Measurements from ENCODE around the gene HIF3A. TPM values are rescaled to one million over a fixed set of nuclear protein-coding genes. Genes with fewer than 3 reads are reported as not detected.

HIF3A gene
- total RNA-seq, 2 donors from 2014 or later, result 50.0 to 79.8 TPM

- peak; percentile 81 for DNase-seq (ENCODE audit: low spot score)
- intact Hi-C loops (cut with DNase I), result loop anchor here (5.0 kb wide), 2 partner anchors 101 to 109 kb away; no protein-coding TSS in a partner anchor
Observed at GRCh38 chr19:46391296-46392251, 94.7 kb downstream of the HIF3A start.

- peak; percentile 80 for DNase-seq (ENCODE audit: low spot score)
- intact Hi-C loops (cut with DNase I), result loop anchor here (5.0 kb wide), 2 partner anchors 100 to 110 kb away; no protein-coding TSS in a partner anchor
Observed at GRCh38 chr19:46392252-46392801, 95.5 kb downstream of the HIF3A start.

GRCh38 chr19:46392837-46393236, 96.0 kb downstream of the HIF3A start:
- intact Hi-C loops (cut with DNase I), result loop anchor here (5.0 kb wide), 2 partner anchors 99 to 111 kb away; no protein-coding TSS in a partner anchor
- DNase-seq (ENCODE audit: low spot score), result no peak

Other genes with a start within 250 kb of the HIF3A start
- not detected for gene IGFL3, start 172.4 kb upstream of the HIF3A start, total RNA-seq
- under 1 TPM in 1 of 2 donors, not detected in 1; 0.38 TPM for gene IGFL2, start 148.8 kb upstream of the HIF3A start, total RNA-seq
- not detected for gene IGFL1, start 67.3 kb upstream of the HIF3A start, total RNA-seq
- 10 to 100 TPM; 44.3 to 46.8 TPM for gene PPP5C, start 50.0 kb downstream of the HIF3A start, total RNA-seq
- gene CCDC8, start 116.5 kb downstream of the HIF3A start, total RNA-seq, result 10 to 100 TPM; 11.7 to 17.7 TPM
- 1 to 10 TPM in 1 of 2 donors, under 1 TPM in 1; 0.37 to 1.2 TPM for gene PNMA8C, start 131.9 kb downstream of the HIF3A start, total RNA-seq
- 1 to 10 TPM; 4.6 to 7.8 TPM for gene PNMA8A, start 174.5 kb downstream of the HIF3A start, total RNA-seq
- gene PNMA8B, start 198.8 kb downstream of the HIF3A start, total RNA-seq, result 1 to 10 TPM; 1.8 to 3.8 TPM

Data from posterior vena cava (tissue), 2 donors.